ENCODE data around the gene CAMK1D. TPM values are rescaled to one million over a fixed set of nuclear protein-coding genes. Genes with fewer than 3 reads are reported as not detected.

CAMK1D gene
- total RNA-seq, 3 donors from 2014 or later = 20.6 to 48.5 (median 32.8) TPM

DNA sequence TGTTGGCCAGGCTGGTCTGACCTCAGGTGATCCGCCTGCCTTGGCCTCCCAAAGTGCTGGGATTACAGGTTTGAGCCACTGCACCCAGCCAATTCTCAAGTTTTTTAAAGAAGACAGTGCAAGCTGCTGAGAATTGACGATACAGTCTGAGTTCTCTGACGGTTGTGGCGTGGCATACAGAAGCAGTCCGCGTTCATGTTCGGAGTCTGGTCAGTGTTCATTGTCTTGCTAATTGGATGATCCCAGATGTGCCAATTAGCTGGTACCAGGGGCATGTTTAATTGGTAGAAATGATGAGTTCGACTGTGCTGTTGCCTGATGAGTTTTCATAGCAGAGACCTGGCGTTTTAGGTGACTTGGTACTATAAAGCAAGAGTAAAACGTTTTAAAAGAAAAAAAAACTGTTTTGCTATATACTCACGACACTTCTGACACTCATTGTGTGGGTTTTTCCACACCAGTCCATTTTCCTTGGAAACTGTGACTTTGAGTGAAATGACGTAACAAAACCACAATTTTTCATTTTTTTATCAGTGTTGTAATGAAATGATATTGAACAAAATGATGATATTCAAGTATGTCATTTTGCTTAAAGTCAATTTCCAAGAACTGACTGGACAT lies 32.3 kb downstream of the CAMK1D start:
- Histone ChIP-seq H3K36me3 (ENCODE audit: low read depth) (no peaks in the 10 kb centered on the region), H3K4me3 (no peak overlapping the region), H3K9me3 (no peaks in the 10 kb centered on the region), H3K4me1 (ENCODE audit: low read depth) (no peaks in the 10 kb centered on the region)
- intact Hi-C loops (cut with DNase I, micrococcal nuclease) = no loop called here
- no peak for ATAC-seq
- TF ChIP-seq, protein P1, sequence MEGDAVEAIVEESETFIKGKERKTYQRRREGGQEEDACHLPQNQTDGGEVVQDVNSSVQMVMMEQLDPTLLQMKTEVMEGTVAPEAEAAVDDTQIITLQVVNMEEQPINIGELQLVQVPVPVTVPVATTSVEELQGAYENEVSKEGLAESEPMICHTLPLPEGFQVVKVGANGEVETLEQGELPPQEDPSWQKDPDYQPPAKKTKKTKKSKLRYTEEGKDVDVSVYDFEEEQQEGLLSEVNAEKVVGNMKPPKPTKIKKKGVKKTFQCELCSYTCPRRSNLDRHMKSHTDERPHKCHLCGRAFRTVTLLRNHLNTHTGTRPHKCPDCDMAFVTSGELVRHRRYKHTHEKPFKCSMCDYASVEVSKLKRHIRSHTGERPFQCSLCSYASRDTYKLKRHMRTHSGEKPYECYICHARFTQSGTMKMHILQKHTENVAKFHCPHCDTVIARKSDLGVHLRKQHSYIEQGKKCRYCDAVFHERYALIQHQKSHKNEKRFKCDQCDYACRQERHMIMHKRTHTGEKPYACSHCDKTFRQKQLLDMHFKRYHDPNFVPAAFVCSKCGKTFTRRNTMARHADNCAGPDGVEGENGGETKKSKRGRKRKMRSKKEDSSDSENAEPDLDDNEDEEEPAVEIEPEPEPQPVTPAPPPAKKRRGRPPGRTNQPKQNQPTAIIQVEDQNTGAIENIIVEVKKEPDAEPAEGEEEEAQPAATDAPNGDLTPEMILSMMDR (IDR thresholded peaks at IDR 0.05) = no peak
- no peak for DNase-seq

DNA sequence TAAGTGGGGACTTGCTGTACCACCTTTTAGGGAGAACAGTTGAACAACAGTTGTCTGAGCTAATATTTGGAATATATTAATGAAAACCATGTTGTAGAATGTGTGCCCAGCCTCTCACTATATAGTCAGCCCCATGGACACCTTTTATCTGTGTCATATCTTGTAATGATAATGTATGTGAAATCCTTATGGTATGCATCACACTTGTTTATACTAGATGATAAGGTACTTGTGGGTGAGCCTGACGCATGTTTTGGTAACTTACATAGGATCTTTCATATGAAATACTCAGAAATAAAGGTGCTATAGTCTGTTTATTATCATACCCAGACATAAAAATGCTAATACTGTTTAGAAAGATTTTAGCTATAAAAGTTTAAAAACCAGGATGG lies 32.8 kb downstream of the CAMK1D start:
- ATAC-seq = no peak
- TF ChIP-seq, protein P1 (IDR thresholded peaks at IDR 0.05) = no peak
- intact Hi-C loops (cut with DNase I, micrococcal nuclease) = no loop called here
- H3K4me1 ChIP-seq (ENCODE audit: low read depth) = no peaks in the 10 kb centered on the region
- H3K36me3 ChIP-seq (ENCODE audit: low read depth) = no peaks in the 10 kb centered on the region
- H3K4me3 ChIP-seq = no peak overlapping the region
- DNase-seq = no peak
- H3K9me3 ChIP-seq = no peaks in the 10 kb centered on the region

DNA sequence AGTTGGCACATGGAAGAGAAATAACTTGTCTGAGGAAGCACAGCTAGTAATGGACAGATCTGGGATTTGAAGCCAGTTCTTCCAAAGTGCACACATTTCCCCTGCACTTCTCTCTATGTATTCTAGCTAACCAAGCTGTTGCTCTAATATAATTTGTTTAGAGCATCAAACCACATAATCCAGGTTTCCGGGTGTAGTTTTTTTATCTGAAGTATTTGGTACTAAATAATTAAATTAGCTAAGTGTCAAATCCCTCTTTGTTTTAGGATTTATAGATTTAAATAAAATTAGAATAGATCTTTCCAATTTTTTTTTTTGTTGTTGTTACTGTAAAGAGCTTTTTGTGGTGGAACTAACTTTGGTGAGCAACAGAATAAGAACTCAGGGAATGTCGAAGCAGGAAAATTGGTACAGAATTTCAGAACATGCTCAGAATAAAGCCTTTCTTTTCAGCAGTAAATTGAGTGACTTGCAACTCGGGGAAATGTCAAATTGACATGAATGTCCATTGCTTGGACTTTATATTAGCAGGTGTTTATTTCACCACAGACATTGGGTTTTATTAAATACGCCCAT lies 33.7 kb downstream of the CAMK1D start:
- TF ChIP-seq, protein P1 (IDR thresholded peaks at IDR 0.05) = no peak
- DNase-seq (no peak), ATAC-seq (no peak)
- no peak overlapping the region for H3K4me3 ChIP-seq
- H3K36me3 ChIP-seq (ENCODE audit: low read depth) = no peaks in the 10 kb centered on the region
- no peaks in the 10 kb centered on the region for H3K9me3 ChIP-seq
- H3K4me1 ChIP-seq (ENCODE audit: low read depth) = no peaks in the 10 kb centered on the region
- intact Hi-C loops (cut with DNase I, micrococcal nuclease) = no loop called here

DNA sequence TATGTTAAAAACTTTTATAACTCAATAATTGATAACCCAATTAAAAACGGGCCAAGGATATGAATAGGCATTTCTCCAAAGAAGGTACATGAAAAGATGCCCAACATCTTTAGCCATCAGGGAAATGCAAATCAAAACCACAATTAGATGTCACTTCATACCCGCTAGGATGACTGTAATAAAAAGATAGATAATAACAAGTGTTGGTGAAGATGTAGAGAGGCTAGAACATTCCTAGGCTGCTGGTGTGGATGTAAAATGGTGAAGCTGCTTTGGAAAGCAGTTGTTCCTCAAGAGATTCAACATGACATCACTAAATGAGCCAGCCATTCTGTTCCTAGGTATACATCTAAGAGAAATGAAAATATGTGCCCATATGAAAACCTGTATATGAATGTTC lies 35.6 kb downstream of the CAMK1D start:
- Histone ChIP-seq H3K4me3 (no peak overlapping the region), H3K9me3 (no peaks in the 10 kb centered on the region), H3K36me3 (ENCODE audit: low read depth) (no peaks in the 10 kb centered on the region), H3K4me1 (ENCODE audit: low read depth) (peaks cover 6% of the 10 kb centered on the region)
- intact Hi-C loops (cut with DNase I, micrococcal nuclease) = no loop called here
- ATAC-seq (no peak), DNase-seq (no peak)
- TF ChIP-seq, protein P1 (IDR thresholded peaks at IDR 0.05) = no peak

DNA sequence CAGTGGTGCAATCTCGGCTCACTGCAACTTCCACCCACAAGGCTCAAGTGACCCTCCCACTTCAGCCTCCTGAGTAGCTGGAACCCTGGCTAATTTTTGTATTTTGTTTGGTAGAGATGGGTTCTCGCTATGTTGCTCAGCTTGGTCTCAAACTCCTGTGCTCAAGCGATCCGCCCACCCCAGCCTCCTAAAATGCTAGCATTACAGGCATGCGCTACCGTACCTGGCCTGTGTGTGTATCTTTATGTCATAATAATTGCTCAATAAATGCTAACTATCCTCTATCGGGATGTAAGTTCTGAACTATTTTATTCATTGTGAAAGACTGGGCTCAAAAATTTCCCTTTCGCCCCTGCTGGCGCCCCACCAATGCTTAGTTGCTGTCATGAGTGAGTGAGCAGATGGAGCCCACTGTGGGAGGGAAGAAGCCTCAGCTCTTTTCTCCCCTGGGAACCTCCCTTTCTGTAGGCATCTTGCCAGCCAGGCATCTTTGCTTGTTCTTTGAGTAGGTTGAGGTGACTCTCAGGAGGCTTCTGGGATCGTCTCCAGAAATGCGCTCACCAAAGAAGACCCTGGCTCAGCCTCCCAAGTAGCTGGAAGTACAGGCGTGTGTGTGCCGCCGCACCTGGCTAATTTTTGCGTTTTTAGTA lies 38.3 kb downstream of the CAMK1D start:
- intact Hi-C loops (cut with DNase I, micrococcal nuclease) = no loop called here
- Histone ChIP-seq H3K4me1 (ENCODE audit: low read depth) (peaks cover 6% of the 10 kb centered on the region), H3K4me3 (no peak overlapping the region), H3K36me3 (ENCODE audit: low read depth) (no peaks in the 10 kb centered on the region), H3K9me3 (no peaks in the 10 kb centered on the region)
- DNase-seq (no peak), ATAC-seq (no peak)
- TF ChIP-seq, protein P1 (IDR thresholded peaks at IDR 0.05) = no peak

Measured in mucosa of descending colon (tissue), 3 donors.